Activated CD4-positive, alpha-beta T cell treated with anti-CD3 and anti-CD28 coated beads, Interleukin-2, amount 50 U/mL, for 48 hours (primary cell): ENCODE data around the gene SMARCD2.
"Not testable (repeated sequence)": the region's sequence is repeated elsewhere in the genome, so short reads cannot be mapped to it uniquely, and the experiment has no call there.

Experiments
- DNase-seq, 2 experiments: peaks; one replicate each; pipeline ENCODE4 v3.0.0-alpha.2; 2020

SMARCD2 gene

GRCh38 chr17:63798572-63799106, 43.8 kb downstream of the SMARCD2 start:
- DNase-seq: no peak

- DNase-seq: not testable (repeated sequence)
Observed at GRCh38 chr17:63796375-63796774, 46.1 kb downstream of the SMARCD2 start.

GRCh38 chr17:63792055-63792729, 50.3 kb downstream of the SMARCD2 start:
- DNase-seq: no peak

- no peak for DNase-seq
Observed at GRCh38 chr17:63790057-63790456, 52.4 kb downstream of the SMARCD2 start.

GRCh38 chr17:63786971-63787711, 55.3 kb downstream of the SMARCD2 start:
- DNase-seq: no peak

GRCh38 chr17:63786117-63786516, 56.4 kb downstream of the SMARCD2 start:
- DNase-seq: no peak

- no peak for DNase-seq
Observed at GRCh38 chr17:63785556-63785955, 56.9 kb downstream of the SMARCD2 start.

GRCh38 chr17:63783522-63783921, 59.0 kb downstream of the SMARCD2 start:
- DNase-seq: no peak
